ENCODE measurements around the gene ARAP2. TPM values are rescaled to one million over a fixed set of nuclear protein-coding genes. Genes with fewer than 3 reads are reported as not detected.

ARAP2 gene
- total RNA-seq, 3 donors from 2014 or later (not counting 1 experiment from before 2014, with no cell fraction given): 199 to 295 (median 270) TPM

GRCh38 chr4:36214735-36215485 is 29.4 kb downstream of the ARAP2 start:
- peak overlapping the region; percentile 12 to 50 for H3K27ac Mint-ChIP-seq
- no peak for ATAC-seq
- H3K4me3 Mint-ChIP-seq: no peak overlapping the region
- DNase-seq: no peak
- H3K27me3 Mint-ChIP-seq (ENCODE audit: low read depth in 2 of 2): no peaks in the 10 kb centered on the region
- peaks cover 8% of the 10 kb centered on the region for H3K4me1 ChIP-seq (ENCODE audit: control insufficient read depth, insufficient read depth, low read length)
- H3K4me3 ChIP-seq (ENCODE audit: low read length): no peak overlapping the region
- H3K9me3 Mint-ChIP-seq: no peaks in the 10 kb centered on the region
- peaks cover 41% of the 10 kb centered on the region for H3K36me3 ChIP-seq (ENCODE audit: control insufficient read depth, insufficient read depth, low read length)
- no peaks in the 10 kb centered on the region for H3K27me3 ChIP-seq (ENCODE audit: control insufficient read depth, insufficient read depth, low read length)
- no peaks in the 10 kb centered on the region for H3K9me3 ChIP-seq (ENCODE audit: control insufficient read depth, insufficient read depth, low read length)
- WGBS (ENCODE audit: insufficient coverage): 93% methylated on average over 2 of the region's 4 CpGs
- no peak overlapping the region for H3K27ac ChIP-seq (ENCODE audit: low read length)
- H3K4me1 Mint-ChIP-seq: peaks cover 54 to 55% of the 10 kb centered on the region in 2 donors
- intact Hi-C loops (cut with micrococcal nuclease): no loop called here
- no peaks in the 10 kb centered on the region for H3K36me3 Mint-ChIP-seq
- TF ChIP-seq, protein P1, sequence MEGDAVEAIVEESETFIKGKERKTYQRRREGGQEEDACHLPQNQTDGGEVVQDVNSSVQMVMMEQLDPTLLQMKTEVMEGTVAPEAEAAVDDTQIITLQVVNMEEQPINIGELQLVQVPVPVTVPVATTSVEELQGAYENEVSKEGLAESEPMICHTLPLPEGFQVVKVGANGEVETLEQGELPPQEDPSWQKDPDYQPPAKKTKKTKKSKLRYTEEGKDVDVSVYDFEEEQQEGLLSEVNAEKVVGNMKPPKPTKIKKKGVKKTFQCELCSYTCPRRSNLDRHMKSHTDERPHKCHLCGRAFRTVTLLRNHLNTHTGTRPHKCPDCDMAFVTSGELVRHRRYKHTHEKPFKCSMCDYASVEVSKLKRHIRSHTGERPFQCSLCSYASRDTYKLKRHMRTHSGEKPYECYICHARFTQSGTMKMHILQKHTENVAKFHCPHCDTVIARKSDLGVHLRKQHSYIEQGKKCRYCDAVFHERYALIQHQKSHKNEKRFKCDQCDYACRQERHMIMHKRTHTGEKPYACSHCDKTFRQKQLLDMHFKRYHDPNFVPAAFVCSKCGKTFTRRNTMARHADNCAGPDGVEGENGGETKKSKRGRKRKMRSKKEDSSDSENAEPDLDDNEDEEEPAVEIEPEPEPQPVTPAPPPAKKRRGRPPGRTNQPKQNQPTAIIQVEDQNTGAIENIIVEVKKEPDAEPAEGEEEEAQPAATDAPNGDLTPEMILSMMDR (IDR thresholded peaks at IDR 0.05): no peak

- H3K36me3 Mint-ChIP-seq: no peaks in the 10 kb centered on the region
- Histone ChIP-seq H3K4me3 (ENCODE audit: low read length) (no peak overlapping the region), H3K27ac (ENCODE audit: low read length) (no peak overlapping the region), H3K36me3 (ENCODE audit: control insufficient read depth, insufficient read depth, low read length) (peaks cover 45% of the 10 kb centered on the region), H3K4me1 (ENCODE audit: control insufficient read depth, insufficient read depth, low read length) (peaks cover 8% of the 10 kb centered on the region), H3K9me3 (ENCODE audit: control insufficient read depth, insufficient read depth, low read length) (no peaks in the 10 kb centered on the region), H3K27me3 (ENCODE audit: control insufficient read depth, insufficient read depth, low read length) (no peaks in the 10 kb centered on the region)
- WGBS (ENCODE audit: insufficient coverage): 100% methylated on average over 2 of the region's 2 CpGs
- peaks cover 52 to 53% of the 10 kb centered on the region in 2 donors for H3K4me1 Mint-ChIP-seq
- no peak overlapping the region for H3K4me3 Mint-ChIP-seq
- intact Hi-C loops (cut with micrococcal nuclease): no loop called here
- no peaks in the 10 kb centered on the region for H3K9me3 Mint-ChIP-seq
- ATAC-seq (no peak), DNase-seq (no peak)
- TF ChIP-seq, protein P1 (IDR thresholded peaks at IDR 0.05): no peak
- no peaks in the 10 kb centered on the region for H3K27me3 Mint-ChIP-seq (ENCODE audit: low read depth in 2 of 2)
- no peak overlapping the region for H3K27ac Mint-ChIP-seq
These were observed 30.3 kb downstream of the ARAP2 start for GRCh38 chr4:36213977-36214376.

GRCh38 chr4:36211084-36211483 is 33.2 kb downstream of the ARAP2 start:
- no peak for ATAC-seq
- no peak overlapping the region for H3K4me3 Mint-ChIP-seq
- H3K36me3 ChIP-seq (ENCODE audit: control insufficient read depth, insufficient read depth, low read length): peaks cover 50% of the 10 kb centered on the region
- TF ChIP-seq, protein P1 (IDR thresholded peaks at IDR 0.05): no peak
- no peak overlapping the region for H3K4me3 ChIP-seq (ENCODE audit: low read length)
- H3K27ac ChIP-seq (ENCODE audit: low read length): no peak overlapping the region
- no peaks in the 10 kb centered on the region for H3K27me3 ChIP-seq (ENCODE audit: control insufficient read depth, insufficient read depth, low read length)
- intact Hi-C loops (cut with micrococcal nuclease): no loop called here
- no peak for DNase-seq
- peaks cover 15% of the 10 kb centered on the region for H3K4me1 ChIP-seq (ENCODE audit: control insufficient read depth, insufficient read depth, low read length)
- H3K9me3 Mint-ChIP-seq: no peaks in the 10 kb centered on the region
- H3K27me3 Mint-ChIP-seq (ENCODE audit: low read depth in 2 of 2): no peaks in the 10 kb centered on the region
- H3K9me3 ChIP-seq (ENCODE audit: control insufficient read depth, insufficient read depth, low read length): no peaks in the 10 kb centered on the region
- no peaks in the 10 kb centered on the region for H3K36me3 Mint-ChIP-seq
- peaks cover 60% of the 10 kb centered on the region in 2 donors for H3K4me1 Mint-ChIP-seq
- WGBS (ENCODE audit: insufficient coverage): 100% methylated on average over 1 of the region's 1 CpG
- H3K27ac Mint-ChIP-seq: no peak overlapping the region

Measured in natural killer cell (primary cell).